Measurements from ENCODE around the gene CENPX.
A peak's percentile ranks its signal among the peaks of the same experiment; 100 is the strongest.

CENPX gene

DNA sequence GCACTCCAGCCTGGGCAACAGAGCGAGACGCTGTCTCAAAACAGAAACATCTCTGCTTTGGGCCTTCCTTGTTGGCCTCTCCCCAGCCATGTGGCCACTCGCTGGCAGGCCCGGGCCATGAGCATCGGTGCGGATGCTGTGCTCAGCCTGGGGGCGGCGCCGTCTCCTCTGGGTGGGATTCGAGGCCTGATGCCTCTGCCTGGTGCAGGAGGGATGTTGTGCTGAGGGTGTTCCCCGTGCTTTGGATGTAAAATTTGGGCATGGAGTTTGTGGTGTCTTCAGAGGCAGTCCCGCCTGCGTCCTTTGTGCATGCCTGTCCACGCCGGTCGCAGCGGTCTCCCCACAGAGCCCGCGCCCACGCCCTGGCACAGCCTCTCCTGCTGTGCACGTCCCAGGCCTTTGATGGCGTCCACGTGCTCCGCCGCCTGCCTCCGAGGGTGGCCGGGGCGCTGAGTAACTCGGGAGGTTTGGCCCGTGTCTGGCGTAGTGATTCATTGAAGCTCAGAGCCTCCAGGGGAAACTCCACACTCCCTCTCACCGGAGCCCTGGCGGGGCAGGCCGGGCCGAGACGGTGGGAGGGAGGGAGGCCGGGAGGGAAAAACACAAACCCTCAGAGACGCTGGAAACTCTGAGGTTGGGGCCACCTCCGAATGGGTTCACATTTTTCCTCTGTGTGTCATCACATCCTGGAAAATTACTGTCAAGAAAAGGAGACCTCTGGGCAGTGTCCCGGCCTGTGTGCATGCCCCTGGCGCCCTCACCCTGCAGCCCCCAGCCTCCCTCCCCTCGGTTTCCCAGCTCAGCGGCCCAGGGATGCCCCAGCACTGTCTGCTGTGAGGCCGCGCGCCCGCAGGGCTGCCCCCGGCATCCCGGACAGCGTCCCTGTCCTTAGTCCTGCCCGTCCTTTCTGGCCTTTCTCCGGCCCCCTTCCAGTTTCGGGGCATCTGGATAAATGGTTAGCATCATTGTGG lies 19.0 kb downstream of the CENPX start:
- TF ChIP-seq CTCF (conservative IDR thresholded peaks at IDR 0.05; ENCODE audit: control insufficient read depth, insufficient read depth, low read depth, low read length) = no peak
- peak; percentile 96 for DNase-seq (ENCODE audit: low read depth)
- no peak overlapping the region for H3K4me3 ChIP-seq (ENCODE audit: control insufficient read depth, low read depth, low read length)

DNA sequence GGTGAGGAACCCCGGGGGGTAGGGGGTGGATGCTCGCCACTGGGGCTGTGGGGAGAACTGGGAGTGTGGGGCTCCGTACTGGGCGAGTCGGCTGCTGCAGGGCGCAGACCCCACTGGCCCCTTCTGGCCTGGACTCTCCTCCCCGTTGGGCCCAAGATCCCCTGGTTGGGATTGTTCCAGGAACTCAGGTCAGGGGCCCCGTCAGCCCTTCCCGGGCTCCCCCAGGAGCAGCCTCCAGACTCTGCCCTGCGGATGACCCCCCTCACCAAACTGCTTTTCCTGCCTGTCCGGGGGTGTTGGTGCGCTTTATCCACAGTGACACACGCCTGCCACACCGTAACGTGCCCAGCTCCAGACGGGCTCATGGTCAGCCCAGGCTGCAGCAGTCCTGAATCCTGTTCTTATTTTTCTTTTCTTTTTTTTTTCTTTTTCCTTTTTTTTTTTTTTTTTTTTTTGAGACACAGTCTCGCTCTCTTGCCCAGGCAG lies 21.1 kb downstream of the CENPX start:
- no peak overlapping the region for H3K4me3 ChIP-seq (ENCODE audit: control insufficient read depth, low read depth, low read length)
- no peak for DNase-seq (ENCODE audit: low read depth)
- TF ChIP-seq CTCF (conservative IDR thresholded peaks at IDR 0.05; ENCODE audit: control insufficient read depth, insufficient read depth, low read depth, low read length) = no peak

DNA sequence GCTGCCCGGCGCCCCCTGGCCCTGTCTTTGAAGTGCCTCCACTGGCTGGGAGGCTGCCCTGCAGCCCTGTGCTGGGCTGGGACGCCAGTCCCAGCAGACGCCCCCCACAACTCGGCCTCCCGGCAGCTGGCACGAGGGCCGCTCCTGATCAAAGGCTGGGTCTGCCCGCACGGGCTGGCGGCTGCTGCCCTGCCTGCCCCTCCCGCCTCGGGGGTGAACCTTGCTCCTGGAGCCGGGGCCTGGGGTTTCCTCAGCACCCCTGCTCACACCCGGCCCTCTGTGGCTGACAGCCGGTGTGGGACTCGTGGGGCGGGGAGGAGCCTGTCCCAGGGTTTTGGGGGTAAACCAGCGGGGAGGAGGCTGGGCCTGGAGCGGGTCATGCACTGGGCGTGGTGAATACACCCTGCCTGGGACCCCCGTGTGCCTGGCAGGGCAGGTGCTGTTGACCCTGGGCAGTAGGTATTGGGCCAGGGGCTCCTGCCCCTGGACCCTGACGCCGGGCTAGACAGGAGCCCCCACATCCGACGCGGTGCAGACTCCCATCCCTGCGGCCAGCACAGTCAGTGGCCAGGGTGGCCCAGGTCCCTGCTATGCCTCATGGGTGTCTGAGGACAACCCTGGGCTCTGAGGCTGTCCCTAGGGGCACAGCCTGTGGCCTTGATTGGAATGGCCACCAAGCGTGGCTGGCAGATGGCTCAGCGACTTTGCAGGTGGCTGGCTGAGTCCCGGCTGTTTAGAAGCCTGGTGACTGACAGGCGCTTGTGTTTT lies 21.7 kb downstream of the CENPX start:
- H3K4me3 ChIP-seq (ENCODE audit: control insufficient read depth, low read depth, low read length) = no peak overlapping the region
- TF ChIP-seq CTCF (conservative IDR thresholded peaks at IDR 0.05; ENCODE audit: control insufficient read depth, insufficient read depth, low read depth, low read length) = no peak
- no peak for DNase-seq (ENCODE audit: low read depth)

GRCh38 chr17:81999976-82000802 lies 22.5 kb downstream of the CENPX start:
- TF ChIP-seq CTCF (conservative IDR thresholded peaks at IDR 0.05; ENCODE audit: control insufficient read depth, insufficient read depth, low read depth, low read length) = no peak
- no peak for DNase-seq (ENCODE audit: low read depth)
- H3K4me3 ChIP-seq (ENCODE audit: control insufficient read depth, low read depth, low read length) = no peak overlapping the region

GRCh38 chr17:81999587-81999975 lies 23.1 kb downstream of the CENPX start:
- TF ChIP-seq CTCF (conservative IDR thresholded peaks at IDR 0.05; ENCODE audit: control insufficient read depth, insufficient read depth, low read depth, low read length) = no peak
- H3K4me3 ChIP-seq (ENCODE audit: control insufficient read depth, low read depth, low read length) = no peak overlapping the region
- DNase-seq (ENCODE audit: low read depth) = no peak
